ENCODE data around the gene MATR3.

DNA sequence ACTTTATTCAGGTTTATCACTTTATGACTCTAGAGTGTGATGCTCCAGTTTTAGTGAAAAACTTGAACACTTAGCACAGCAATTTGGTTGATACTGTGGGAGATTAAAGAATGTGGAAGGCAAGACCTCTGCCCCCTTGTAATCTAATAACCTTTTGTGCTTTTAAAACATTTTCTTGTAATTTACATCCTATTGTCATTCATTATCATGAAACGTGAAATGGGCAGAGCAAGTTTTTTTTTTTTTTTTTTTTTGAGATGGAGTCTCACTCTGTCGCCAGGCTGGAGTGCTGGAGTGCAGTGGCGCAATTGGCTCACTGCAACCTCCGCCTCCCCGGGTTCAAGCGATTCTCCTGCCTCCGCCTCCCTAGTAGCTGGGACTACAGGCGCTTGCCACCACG is 49.9 kb downstream of the MATR3 start:
- no peak for TF ChIP-seq CTCF (conservative IDR thresholded peaks at IDR 0.05; ENCODE audit: low read depth, low read length)
- TF ChIP-seq CHD1 (IDR thresholded peaks at IDR 0.05; ENCODE audit: low read depth, low read length): no peak
- TF ChIP-seq FOS (IDR thresholded peaks at IDR 0.05; ENCODE audit: low read depth, low read length): no peak
- no peak for TF ChIP-seq POLR2A (IDR thresholded peaks at IDR 0.05; ENCODE audit: low read depth, low read length)
- TF ChIP-seq SMC3 (IDR thresholded peaks at IDR 0.05; ENCODE audit: low read depth, low read length): no peak
- no peak for TF ChIP-seq RCOR1 (IDR thresholded peaks at IDR 0.05; ENCODE audit: insufficient replicate concordance, low read length)
- TF ChIP-seq RFX5 (IDR thresholded peaks at IDR 0.05; ENCODE audit: low read depth, low read length): no peak
- no peak for TF ChIP-seq NFE2L2 (IDR thresholded peaks at IDR 0.05; ENCODE audit: low read depth, low read length)

Data from IMR-90 (cell line).